ENCODE results near the gene ARHGAP42. TPM values are rescaled to one million over a fixed set of nuclear protein-coding genes. Genes with fewer than 3 reads are reported as not detected.

Gene ARHGAP42
- total RNA-seq, 1 experiment from 2014 or later: 7.1 TPM

DNA sequence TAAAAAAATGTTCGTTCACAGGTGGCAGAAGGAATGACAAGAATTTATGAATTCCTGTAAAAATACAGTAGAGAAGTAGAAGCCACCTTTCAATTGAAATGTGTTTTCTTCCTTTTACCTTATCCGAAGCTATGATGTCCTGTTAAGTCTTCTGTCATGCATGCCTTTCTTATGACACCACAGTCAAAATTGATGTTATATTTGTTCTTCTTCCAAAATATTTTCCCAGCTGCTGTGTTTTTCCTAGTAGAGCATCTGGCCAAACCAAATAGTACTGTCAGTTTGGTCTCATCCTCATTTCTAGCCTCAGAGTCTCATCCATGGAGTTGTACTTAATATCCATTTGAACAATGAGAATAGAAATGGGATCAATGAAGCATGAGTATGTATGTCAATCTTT is 236.5 kb downstream of the ARHGAP42 start:
- H3K4me3 ChIP-seq (ENCODE audit: low read depth in 2 of 2, low read length in 2 of 2): no peak overlapping the region
- BruUV-seq (replicated peaks): no TSS peak
- intact Hi-C loops (cut with micrococcal nuclease; ENCODE audit: unreplicated experiment) (no loop called here), in situ Hi-C loops (cut with HindIII; ENCODE audit: low pct_unique_long_range_greater_than_20kb, low sequenced_read_pairs) (no loop called here)
- POLR2A ChIA-PET: no interaction called here
- ATAC-seq (no peak), DNase-seq (ENCODE audit: low read depth, low spot score) (no peak)
- CTCF ChIA-PET: no interaction called here
- no peak overlapping the region for H3K27ac ChIP-seq (ENCODE audit: low read length)
- no peaks in the 10 kb centered on the region for H3K27me3 ChIP-seq (ENCODE audit: control insufficient read depth, insufficient read depth, low read length)
- H3K36me3 ChIP-seq (ENCODE audit: control insufficient read depth, insufficient read depth, low read length): no peaks in the 10 kb centered on the region
- peaks cover 18% of the 10 kb centered on the region for H3K4me1 ChIP-seq (ENCODE audit: control insufficient read depth, insufficient read depth, low read length)
- TF ChIP-seq, protein P1, sequence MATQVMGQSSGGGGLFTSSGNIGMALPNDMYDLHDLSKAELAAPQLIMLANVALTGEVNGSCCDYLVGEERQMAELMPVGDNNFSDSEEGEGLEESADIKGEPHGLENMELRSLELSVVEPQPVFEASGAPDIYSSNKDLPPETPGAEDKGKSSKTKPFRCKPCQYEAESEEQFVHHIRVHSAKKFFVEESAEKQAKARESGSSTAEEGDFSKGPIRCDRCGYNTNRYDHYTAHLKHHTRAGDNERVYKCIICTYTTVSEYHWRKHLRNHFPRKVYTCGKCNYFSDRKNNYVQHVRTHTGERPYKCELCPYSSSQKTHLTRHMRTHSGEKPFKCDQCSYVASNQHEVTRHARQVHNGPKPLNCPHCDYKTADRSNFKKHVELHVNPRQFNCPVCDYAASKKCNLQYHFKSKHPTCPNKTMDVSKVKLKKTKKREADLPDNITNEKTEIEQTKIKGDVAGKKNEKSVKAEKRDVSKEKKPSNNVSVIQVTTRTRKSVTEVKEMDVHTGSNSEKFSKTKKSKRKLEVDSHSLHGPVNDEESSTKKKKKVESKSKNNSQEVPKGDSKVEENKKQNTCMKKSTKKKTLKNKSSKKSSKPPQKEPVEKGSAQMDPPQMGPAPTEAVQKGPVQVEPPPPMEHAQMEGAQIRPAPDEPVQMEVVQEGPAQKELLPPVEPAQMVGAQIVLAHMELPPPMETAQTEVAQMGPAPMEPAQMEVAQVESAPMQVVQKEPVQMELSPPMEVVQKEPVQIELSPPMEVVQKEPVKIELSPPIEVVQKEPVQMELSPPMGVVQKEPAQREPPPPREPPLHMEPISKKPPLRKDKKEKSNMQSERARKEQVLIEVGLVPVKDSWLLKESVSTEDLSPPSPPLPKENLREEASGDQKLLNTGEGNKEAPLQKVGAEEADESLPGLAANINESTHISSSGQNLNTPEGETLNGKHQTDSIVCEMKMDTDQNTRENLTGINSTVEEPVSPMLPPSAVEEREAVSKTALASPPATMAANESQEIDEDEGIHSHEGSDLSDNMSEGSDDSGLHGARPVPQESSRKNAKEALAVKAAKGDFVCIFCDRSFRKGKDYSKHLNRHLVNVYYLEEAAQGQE (IDR thresholded peaks at IDR 0.05; ENCODE audit: insufficient read depth in 1 of 2, low read depth in 2 of 2, low read length in 1 of 2): no peak
- no peak for TF ChIP-seq SIN3A (IDR thresholded peaks at IDR 0.05; ENCODE audit: borderline replicate concordance, insufficient read depth, low read depth, low read length)
- no peak for TF ChIP-seq POLR2AphosphoS5 (IDR thresholded peaks at IDR 0.05; ENCODE audit: low read depth, low read length)
- TF ChIP-seq, protein P2, sequence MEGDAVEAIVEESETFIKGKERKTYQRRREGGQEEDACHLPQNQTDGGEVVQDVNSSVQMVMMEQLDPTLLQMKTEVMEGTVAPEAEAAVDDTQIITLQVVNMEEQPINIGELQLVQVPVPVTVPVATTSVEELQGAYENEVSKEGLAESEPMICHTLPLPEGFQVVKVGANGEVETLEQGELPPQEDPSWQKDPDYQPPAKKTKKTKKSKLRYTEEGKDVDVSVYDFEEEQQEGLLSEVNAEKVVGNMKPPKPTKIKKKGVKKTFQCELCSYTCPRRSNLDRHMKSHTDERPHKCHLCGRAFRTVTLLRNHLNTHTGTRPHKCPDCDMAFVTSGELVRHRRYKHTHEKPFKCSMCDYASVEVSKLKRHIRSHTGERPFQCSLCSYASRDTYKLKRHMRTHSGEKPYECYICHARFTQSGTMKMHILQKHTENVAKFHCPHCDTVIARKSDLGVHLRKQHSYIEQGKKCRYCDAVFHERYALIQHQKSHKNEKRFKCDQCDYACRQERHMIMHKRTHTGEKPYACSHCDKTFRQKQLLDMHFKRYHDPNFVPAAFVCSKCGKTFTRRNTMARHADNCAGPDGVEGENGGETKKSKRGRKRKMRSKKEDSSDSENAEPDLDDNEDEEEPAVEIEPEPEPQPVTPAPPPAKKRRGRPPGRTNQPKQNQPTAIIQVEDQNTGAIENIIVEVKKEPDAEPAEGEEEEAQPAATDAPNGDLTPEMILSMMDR (IDR thresholded peaks at IDR 0.05): no peak
- no peak for TF ChIP-seq TCF7L2 (IDR thresholded peaks at IDR 0.05; ENCODE audit: low read depth, low read length)
- H3K9me3 ChIP-seq (ENCODE audit: control insufficient read depth, insufficient read depth, low read depth, low read length): no peaks in the 10 kb centered on the region

DNA sequence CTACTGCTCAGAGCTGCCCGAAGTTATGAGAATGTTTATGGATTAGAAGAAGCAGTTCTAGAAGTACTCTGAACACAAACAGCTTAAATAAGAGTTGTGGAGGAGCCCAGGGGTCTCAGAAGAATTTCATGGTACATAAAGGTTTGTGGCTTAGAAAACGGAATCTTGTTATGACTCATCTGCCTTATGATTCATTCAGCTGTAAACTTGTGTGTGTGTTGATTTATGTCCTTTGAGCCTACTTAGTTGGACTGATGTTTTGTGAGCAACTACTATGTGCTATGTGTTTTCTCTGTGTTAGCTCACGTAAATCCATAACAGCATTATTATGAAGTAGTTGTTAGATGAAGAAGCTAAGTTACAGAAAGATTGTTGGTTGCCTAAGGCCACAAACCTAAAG is 238.8 kb downstream of the ARHGAP42 start:
- ATAC-seq: peak; percentile 71
- Histone ChIP-seq H3K36me3 (ENCODE audit: control insufficient read depth, insufficient read depth, low read length) (no peaks in the 10 kb centered on the region), H3K27me3 (ENCODE audit: control insufficient read depth, insufficient read depth, low read length) (no peaks in the 10 kb centered on the region), H3K9me3 (ENCODE audit: control insufficient read depth, insufficient read depth, low read depth, low read length) (no peaks in the 10 kb centered on the region), H3K4me3 (ENCODE audit: low read depth in 2 of 2, low read length in 2 of 2) (no peak overlapping the region), H3K4me1 (ENCODE audit: control insufficient read depth, insufficient read depth, low read length) (peaks cover 15% of the 10 kb centered on the region), H3K27ac (ENCODE audit: low read length) (no peak overlapping the region)
- intact Hi-C loops (cut with micrococcal nuclease; ENCODE audit: unreplicated experiment) (no loop called here), in situ Hi-C loops (cut with HindIII; ENCODE audit: low pct_unique_long_range_greater_than_20kb, low sequenced_read_pairs) (no loop called here)
- no peak for DNase-seq (ENCODE audit: low read depth, low spot score)
- no peak for TF ChIP-seq POLR2AphosphoS5 (IDR thresholded peaks at IDR 0.05; ENCODE audit: low read depth, low read length)
- TF ChIP-seq, protein P1 (IDR thresholded peaks at IDR 0.05; ENCODE audit: insufficient read depth in 1 of 2, low read depth in 2 of 2, low read length in 1 of 2): no peak
- no peak for TF ChIP-seq TCF7L2 (IDR thresholded peaks at IDR 0.05; ENCODE audit: low read depth, low read length)
- TF ChIP-seq SIN3A (IDR thresholded peaks at IDR 0.05; ENCODE audit: borderline replicate concordance, insufficient read depth, low read depth, low read length): no peak
- TF ChIP-seq, protein P2 (IDR thresholded peaks at IDR 0.05): no peak
- POLR2A ChIA-PET: no interaction called here
- BruUV-seq (replicated peaks): no TSS peak
- CTCF ChIA-PET: no interaction called here

All from Panc1 (cell line).